Astrocyte (in vitro differentiated cells and primary cell): ENCODE measurements around the gene PKP4. TPM values are rescaled to one million over a fixed set of nuclear protein-coding genes. Genes with fewer than 3 reads are reported as not detected.

ENCODE experiments used
- DNase-seq: peaks from one replicate; pipeline ENCODE4 v3.0.0-alpha.2; 2010; ENCODE audit warnings: low read depth
- FAIRE-seq: peaks from 2 replicates; lab custom pipeline; 2011; peaks lifted over from hg19 to GRCh38; lab: Jason Lieb, UNC
- H2AFZ ChIP-seq: 2 replicates; pipeline ENCODE4 v1.6.0; 2012; ENCODE audit warnings: low read depth, low read length, inconsistent platforms
- H3K27ac ChIP-seq: 2 replicates; pipeline ENCODE4 v1.5.1; 2011; ENCODE audit warnings: low read depth, low read length, inconsistent platforms
- H3K27me3 ChIP-seq: 2 replicates; pipeline ENCODE4 v1.6.0; 2011; ENCODE audit warnings: low read length, inconsistent platforms; ENCODE audit not compliant: insufficient read depth
- H3K36me3 ChIP-seq: 2 replicates; pipeline ENCODE4 v1.5.1; 2011; ENCODE audit warnings: low read length, inconsistent platforms; ENCODE audit not compliant: insufficient read depth
- H3K4me1 ChIP-seq: 2 replicates; pipeline ENCODE4 v1.5.1; 2011; ENCODE audit warnings: low read length, inconsistent platforms; ENCODE audit not compliant: insufficient read depth
- H3K4me2 ChIP-seq: 2 replicates; pipeline ENCODE4 v1.6.0; 2012; ENCODE audit warnings: low read length, inconsistent platforms
- H3K4me3 ChIP-seq: 2 replicates; pipeline ENCODE4 v1.5.1; 2011; ENCODE audit warnings: low read depth, mild to moderate bottlenecking, low read length, inconsistent platforms; ENCODE audit not compliant: insufficient read depth
- H3K79me2 ChIP-seq: 2 replicates; pipeline ENCODE4 v1.6.0; 2012; ENCODE audit warnings: mild to moderate bottlenecking, low read length, inconsistent platforms; ENCODE audit not compliant: insufficient read depth
- H3K9ac ChIP-seq: 2 replicates; pipeline ENCODE4 v1.6.0; 2012; ENCODE audit warnings: mild to moderate bottlenecking, low read length, inconsistent platforms
- H3K9me3 ChIP-seq: 2 replicates; pipeline ENCODE4 v1.5.1; 2012; ENCODE audit warnings: low read depth, mild to moderate bottlenecking, low read length, inconsistent platforms; ENCODE audit not compliant: insufficient read depth
- H4K20me1 ChIP-seq: 2 replicates; pipeline ENCODE4 v1.6.0; 2012; ENCODE audit warnings: low read length, inconsistent platforms; ENCODE audit not compliant: insufficient read depth
- H3K27ac Mint-ChIP-seq: one replicate; pipeline ENCODE4 v1.8.0; 2021; ENCODE audit warnings: mild to moderate bottlenecking, mixed read lengths; ENCODE audit not compliant: unreplicated experiment
- H3K27me3 Mint-ChIP-seq: one replicate; pipeline ENCODE4 v1.8.0; 2021; ENCODE audit warnings: low read depth, mixed read lengths; ENCODE audit not compliant: unreplicated experiment
- H3K36me3 Mint-ChIP-seq: one replicate; pipeline ENCODE4 v1.8.0; 2021; ENCODE audit warnings: low read depth, mixed read lengths; ENCODE audit not compliant: unreplicated experiment
- H3K4me1 Mint-ChIP-seq: one replicate; pipeline ENCODE4 v1.8.0; 2021; ENCODE audit warnings: low read depth, mixed read lengths; ENCODE audit not compliant: unreplicated experiment
- H3K4me3 Mint-ChIP-seq: one replicate; pipeline ENCODE4 v1.8.0; 2021; ENCODE audit warnings: mild to moderate bottlenecking, moderate library complexity, mixed read lengths; ENCODE audit not compliant: unreplicated experiment
- H3K9me3 Mint-ChIP-seq: one replicate; pipeline ENCODE4 v1.8.0; 2021; ENCODE audit warnings: mild to moderate bottlenecking, mixed read lengths; ENCODE audit not compliant: unreplicated experiment
- EZH2 ChIP-seq: IDR thresholded peaks from 2 replicates; pipeline ENCODE4 v1.6.1; 2012; ENCODE audit warnings: mild to moderate bottlenecking, low read length, inconsistent platforms; ENCODE audit not compliant: insufficient read depth
- total RNA-seq: library from RNA; stranded (reverse); gene quantifications from 2 replicates; pipeline ENCODE4 v1.2.1, GENCODE V29; 2021
- TF ChIP-seq, protein P1 (sequence below): IDR thresholded peaks from 2 replicates; pipeline ENCODE4 v1.5.1; 2011; ENCODE audit warnings: low read depth, mild to moderate bottlenecking, inconsistent platforms, low read length, moderate library complexity; ENCODE audit not compliant: insufficient read depth

PKP4 gene
- total RNA-seq, 1 donor from 2014 or later: 38.4 TPM

- H4K20me1 ChIP-seq: no peaks in the 10 kb centered on the region
- H3K4me1 Mint-ChIP-seq: peaks cover 26% of the 10 kb centered on the region
- H3K9me3 Mint-ChIP-seq: no peaks in the 10 kb centered on the region
- TF ChIP-seq, protein P1, sequence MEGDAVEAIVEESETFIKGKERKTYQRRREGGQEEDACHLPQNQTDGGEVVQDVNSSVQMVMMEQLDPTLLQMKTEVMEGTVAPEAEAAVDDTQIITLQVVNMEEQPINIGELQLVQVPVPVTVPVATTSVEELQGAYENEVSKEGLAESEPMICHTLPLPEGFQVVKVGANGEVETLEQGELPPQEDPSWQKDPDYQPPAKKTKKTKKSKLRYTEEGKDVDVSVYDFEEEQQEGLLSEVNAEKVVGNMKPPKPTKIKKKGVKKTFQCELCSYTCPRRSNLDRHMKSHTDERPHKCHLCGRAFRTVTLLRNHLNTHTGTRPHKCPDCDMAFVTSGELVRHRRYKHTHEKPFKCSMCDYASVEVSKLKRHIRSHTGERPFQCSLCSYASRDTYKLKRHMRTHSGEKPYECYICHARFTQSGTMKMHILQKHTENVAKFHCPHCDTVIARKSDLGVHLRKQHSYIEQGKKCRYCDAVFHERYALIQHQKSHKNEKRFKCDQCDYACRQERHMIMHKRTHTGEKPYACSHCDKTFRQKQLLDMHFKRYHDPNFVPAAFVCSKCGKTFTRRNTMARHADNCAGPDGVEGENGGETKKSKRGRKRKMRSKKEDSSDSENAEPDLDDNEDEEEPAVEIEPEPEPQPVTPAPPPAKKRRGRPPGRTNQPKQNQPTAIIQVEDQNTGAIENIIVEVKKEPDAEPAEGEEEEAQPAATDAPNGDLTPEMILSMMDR: no peak
- no peak for TF ChIP-seq EZH2
- no peak overlapping the region for H3K27ac Mint-ChIP-seq
- no peak overlapping the region for H3K4me2 ChIP-seq
- no peak overlapping the region for H3K9ac ChIP-seq
- no peaks in the 10 kb centered on the region for H3K36me3 Mint-ChIP-seq
- no peaks in the 10 kb centered on the region for H3K27me3 Mint-ChIP-seq
- no peak overlapping the region for H3K27ac ChIP-seq
- FAIRE-seq: no peak
- H3K9me3 ChIP-seq: no peaks in the 10 kb centered on the region
- peaks cover 5% of the 10 kb centered on the region for H3K4me1 ChIP-seq
- H3K79me2 ChIP-seq: peaks cover 32% of the 10 kb centered on the region
- no peak overlapping the region for H3K4me3 ChIP-seq
- H3K36me3 ChIP-seq: peaks cover 1% of the 10 kb centered on the region
- DNase-seq: no peak
- H3K4me3 Mint-ChIP-seq: no peak overlapping the region
- H2AFZ ChIP-seq: no peak overlapping the region
- no peaks in the 10 kb centered on the region for H3K27me3 ChIP-seq
Observed at GRCh38 chr2:158481116-158481515, 24.4 kb downstream of the PKP4 start.

DNA sequence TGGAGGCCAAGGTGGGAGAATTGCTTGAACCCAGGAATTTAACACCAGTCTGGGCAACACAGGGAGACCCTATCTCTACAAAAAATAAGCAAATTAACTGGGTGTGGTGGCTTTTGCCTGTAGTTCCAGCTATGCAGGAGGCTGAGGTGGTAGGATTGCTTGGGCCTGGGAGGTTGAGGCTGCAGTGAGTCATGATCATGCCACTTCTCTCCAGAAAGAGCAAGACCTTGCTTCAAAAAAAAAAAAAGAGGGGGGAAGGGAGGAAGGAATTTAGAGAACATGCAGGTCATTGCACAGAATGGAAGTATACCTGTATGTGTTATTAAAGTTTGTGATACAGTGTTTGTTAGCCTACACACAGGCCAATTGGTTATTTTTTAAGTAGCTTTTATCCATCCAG lies 25.8 kb downstream of the PKP4 start:
- peak overlapping the region; percentile 50 for H3K27ac Mint-ChIP-seq
- TF ChIP-seq EZH2: no peak
- TF ChIP-seq, protein P1: no peak
- no peaks in the 10 kb centered on the region for H3K27me3 Mint-ChIP-seq
- Histone ChIP-seq H2AFZ (no peak overlapping the region), H3K27me3 (no peaks in the 10 kb centered on the region), H3K36me3 (no peaks in the 10 kb centered on the region), H3K79me2 (peaks cover 39% of the 10 kb centered on the region), H3K9ac (no peak overlapping the region), H3K9me3 (no peaks in the 10 kb centered on the region), H4K20me1 (no peaks in the 10 kb centered on the region), H3K27ac (no peak overlapping the region), H3K4me3 (no peak overlapping the region), H3K4me1 (peaks cover 9% of the 10 kb centered on the region), H3K4me2 (peak overlapping the region; percentile 12)
- H3K4me3 Mint-ChIP-seq: no peak overlapping the region
- DNase-seq (peak; percentile 41), FAIRE-seq (no peak)
- no peaks in the 10 kb centered on the region for H3K9me3 Mint-ChIP-seq
- no peaks in the 10 kb centered on the region for H3K36me3 Mint-ChIP-seq
- H3K4me1 Mint-ChIP-seq: peaks cover 36% of the 10 kb centered on the region

DNA sequence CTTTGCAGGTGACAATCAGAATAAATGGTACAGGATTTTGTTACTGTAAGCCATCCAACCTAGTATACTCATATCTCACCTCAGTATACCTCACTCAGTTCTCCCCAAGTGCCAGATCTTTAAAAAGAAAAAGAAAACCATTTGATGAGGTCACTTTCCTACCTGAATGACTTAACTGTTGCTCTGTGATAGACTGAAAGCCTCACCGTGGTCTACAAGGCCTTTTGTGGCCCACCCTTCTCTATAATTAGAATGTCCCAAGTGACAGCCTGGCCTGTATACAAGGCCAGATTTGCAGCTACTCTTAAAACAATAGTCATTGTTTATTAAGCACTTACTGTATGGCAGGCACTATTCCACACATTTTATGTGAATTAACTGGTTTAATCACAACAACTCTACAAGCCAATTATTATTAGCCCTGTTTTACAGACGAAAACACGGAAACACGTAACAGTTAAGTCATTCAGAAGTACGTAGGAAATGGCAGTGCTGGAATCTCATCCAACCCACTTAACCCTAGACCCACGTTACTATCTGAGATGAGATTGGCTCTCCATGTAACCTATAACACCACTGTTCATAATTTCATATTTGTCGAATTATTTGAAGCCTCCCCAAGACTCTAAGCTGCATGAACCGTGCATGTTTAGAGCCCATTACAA lies 28.3 kb downstream of the PKP4 start:
- Histone ChIP-seq H3K9me3 (no peaks in the 10 kb centered on the region), H3K4me1 (peaks cover 9% of the 10 kb centered on the region), H3K36me3 (no peaks in the 10 kb centered on the region), H2AFZ (no peak overlapping the region), H3K27ac (no peak overlapping the region), H3K27me3 (no peaks in the 10 kb centered on the region), H3K4me2 (no peak overlapping the region), H3K4me3 (no peak overlapping the region), H4K20me1 (no peaks in the 10 kb centered on the region), H3K79me2 (peaks cover 55% of the 10 kb centered on the region), H3K9ac (no peak overlapping the region)
- peak overlapping the region; percentile 31 for H3K27ac Mint-ChIP-seq
- H3K4me3 Mint-ChIP-seq: no peak overlapping the region
- H3K36me3 Mint-ChIP-seq: no peaks in the 10 kb centered on the region
- DNase-seq (no peak), FAIRE-seq (peak; percentile 20)
- TF ChIP-seq, protein P1: no peak
- no peak for TF ChIP-seq EZH2
- H3K4me1 Mint-ChIP-seq: peaks cover 50% of the 10 kb centered on the region
- no peaks in the 10 kb centered on the region for H3K27me3 Mint-ChIP-seq
- H3K9me3 Mint-ChIP-seq: no peaks in the 10 kb centered on the region
